ENCODE results near the gene PSMG3.

The PSMG3 gene

DNA sequence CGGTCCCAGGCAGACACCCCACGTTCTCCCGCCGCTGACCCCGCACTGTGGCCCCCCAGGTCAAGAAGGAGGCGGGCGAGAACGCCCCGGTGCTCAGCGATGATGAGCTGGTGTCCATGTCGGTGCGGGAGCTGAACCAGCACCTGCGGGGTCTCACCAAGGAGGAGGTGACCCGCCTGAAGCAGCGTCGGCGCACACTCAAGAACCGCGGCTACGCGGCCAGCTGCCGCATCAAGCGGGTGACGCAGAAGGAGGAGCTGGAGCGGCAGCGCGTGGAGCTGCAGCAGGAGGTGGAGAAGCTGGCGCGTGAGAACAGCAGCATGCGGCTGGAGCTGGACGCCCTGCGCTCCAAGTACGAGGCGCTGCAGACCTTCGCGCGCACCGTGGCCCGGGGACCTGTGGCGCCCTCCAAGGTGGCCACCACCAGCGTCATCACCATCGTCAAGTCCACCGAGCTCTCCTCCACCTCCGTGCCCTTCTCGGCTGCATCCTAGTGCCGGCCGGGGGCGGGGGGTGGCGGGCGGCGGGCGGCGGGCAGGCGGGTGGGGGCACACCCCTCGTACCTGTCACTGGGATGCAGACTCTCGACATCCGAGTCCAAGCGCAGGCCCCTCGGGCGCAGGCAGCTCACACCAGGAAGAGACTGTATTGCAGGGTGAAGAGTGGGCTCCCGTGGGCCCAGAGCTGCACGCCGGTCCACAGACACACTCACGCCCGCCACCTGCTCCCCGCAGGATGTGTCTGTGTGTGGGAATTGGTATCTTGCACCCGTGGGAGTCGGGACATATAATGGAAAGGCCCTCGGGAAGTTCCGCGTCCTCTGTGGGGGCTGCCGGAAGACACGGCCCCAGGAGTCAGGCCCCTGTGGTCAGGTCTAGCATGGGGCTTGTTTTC lies 29.7 kb downstream of the PSMG3 start:
- H3K9me3 ChIP-seq (ENCODE audit: control insufficient read depth in 1 of 2, low read length in 2 of 2): no peaks in the 10 kb centered on the region
- no peaks in the 10 kb centered on the region for H3K27me3 ChIP-seq (ENCODE audit: low read depth, low read length)
- peaks cover 0 to 51% of the 10 kb centered on the region in 2 donors for H3K36me3 ChIP-seq (ENCODE audit: control insufficient read depth in 1 of 2, insufficient read depth in 2 of 2, low read length in 2 of 2)
- H3K4me3 ChIP-seq (ENCODE audit: low read depth in 1 of 2, low read length in 2 of 2): no peak overlapping the region
- H3K27ac ChIP-seq (ENCODE audit: low read length): no peak overlapping the region
- peaks cover 0 to 7% of the 10 kb centered on the region in 2 donors for H3K4me1 ChIP-seq (ENCODE audit: control insufficient read depth in 1 of 2, insufficient read depth in 2 of 2, low read length in 2 of 2)

DNA sequence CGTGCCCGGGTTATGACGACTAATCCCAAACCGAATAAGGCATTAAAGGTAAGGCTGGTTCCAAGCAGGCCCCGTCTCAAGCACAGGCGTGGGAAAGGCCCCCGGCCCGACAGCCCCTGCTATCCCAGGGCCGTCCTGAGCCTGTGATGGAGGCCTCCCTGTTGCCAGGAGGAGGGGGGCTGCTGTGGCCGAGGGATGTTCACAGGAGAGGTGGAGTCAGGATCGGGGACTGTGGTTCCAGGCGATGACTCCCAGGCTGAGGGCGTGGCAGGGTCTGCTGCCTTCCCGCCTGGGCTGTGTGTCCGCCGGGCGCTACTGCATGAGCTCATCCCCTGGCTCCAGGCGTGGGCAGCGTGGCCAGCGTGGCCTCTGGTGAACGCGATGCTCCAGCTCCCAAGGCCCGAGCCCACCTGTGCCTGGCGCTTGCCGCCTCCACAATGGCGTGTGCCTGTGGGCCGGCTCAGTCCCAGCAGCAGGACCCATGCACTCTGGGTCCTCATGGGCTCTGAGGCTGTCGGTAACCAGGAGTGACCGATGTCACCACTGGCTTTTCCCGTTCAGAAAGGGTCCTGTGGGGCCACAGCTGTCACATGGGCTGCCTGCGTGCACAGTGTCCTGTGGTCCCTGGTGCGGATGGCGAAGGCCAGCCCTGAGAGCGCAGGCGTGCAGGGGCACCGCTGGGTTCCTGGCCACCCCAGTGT lies 30.5 kb downstream of the PSMG3 start:
- Histone ChIP-seq H3K27ac (ENCODE audit: low read length) (no peak overlapping the region), H3K4me1 (ENCODE audit: control insufficient read depth in 1 of 2, insufficient read depth in 2 of 2, low read length in 2 of 2) (peaks cover 0 to 8% of the 10 kb centered on the region in 2 donors), H3K27me3 (ENCODE audit: low read depth, low read length) (no peaks in the 10 kb centered on the region), H3K9me3 (ENCODE audit: control insufficient read depth in 1 of 2, low read length in 2 of 2) (no peaks in the 10 kb centered on the region), H3K4me3 (ENCODE audit: low read depth in 1 of 2, low read length in 2 of 2) (no peak overlapping the region), H3K36me3 (ENCODE audit: control insufficient read depth in 1 of 2, insufficient read depth in 2 of 2, low read length in 2 of 2) (peaks cover 0 to 49% of the 10 kb centered on the region in 2 donors)

- H3K27me3 ChIP-seq (ENCODE audit: low read depth, low read length): no peaks in the 10 kb centered on the region
- H3K27ac ChIP-seq (ENCODE audit: low read length): no peak overlapping the region
- H3K9me3 ChIP-seq (ENCODE audit: control insufficient read depth in 1 of 2, low read length in 2 of 2): no peaks in the 10 kb centered on the region
- H3K36me3 ChIP-seq (ENCODE audit: control insufficient read depth in 1 of 2, insufficient read depth in 2 of 2, low read length in 2 of 2): peaks cover 0 to 43% of the 10 kb centered on the region in 2 donors
- H3K4me3 ChIP-seq (ENCODE audit: low read depth in 1 of 2, low read length in 2 of 2): peak overlapping the region in 1 of 2 donors; percentile 68
- peaks cover under 1 to 15% of the 10 kb centered on the region in 2 donors for H3K4me1 ChIP-seq (ENCODE audit: control insufficient read depth in 1 of 2, insufficient read depth in 2 of 2, low read length in 2 of 2)
These were observed 31.2 kb downstream of the PSMG3 start for GRCh38 chr7:1538544-1539180.

- Histone ChIP-seq H3K27me3 (ENCODE audit: low read depth, low read length) (no peaks in the 10 kb centered on the region), H3K36me3 (ENCODE audit: control insufficient read depth in 1 of 2, insufficient read depth in 2 of 2, low read length in 2 of 2) (peaks cover 0 to 35% of the 10 kb centered on the region in 2 donors), H3K4me3 (ENCODE audit: low read depth in 1 of 2, low read length in 2 of 2) (peak overlapping the region; percentile 46 to 68), H3K27ac (ENCODE audit: low read length) (peak overlapping the region; percentile 83), H3K9me3 (ENCODE audit: control insufficient read depth in 1 of 2, low read length in 2 of 2) (no peaks in the 10 kb centered on the region), H3K4me1 (ENCODE audit: control insufficient read depth in 1 of 2, insufficient read depth in 2 of 2, low read length in 2 of 2) (peaks cover 9 to 21% of the 10 kb centered on the region in 2 donors)
These were observed 32.1 kb downstream of the PSMG3 start for GRCh38 chr7:1537535-1538412.

DNA sequence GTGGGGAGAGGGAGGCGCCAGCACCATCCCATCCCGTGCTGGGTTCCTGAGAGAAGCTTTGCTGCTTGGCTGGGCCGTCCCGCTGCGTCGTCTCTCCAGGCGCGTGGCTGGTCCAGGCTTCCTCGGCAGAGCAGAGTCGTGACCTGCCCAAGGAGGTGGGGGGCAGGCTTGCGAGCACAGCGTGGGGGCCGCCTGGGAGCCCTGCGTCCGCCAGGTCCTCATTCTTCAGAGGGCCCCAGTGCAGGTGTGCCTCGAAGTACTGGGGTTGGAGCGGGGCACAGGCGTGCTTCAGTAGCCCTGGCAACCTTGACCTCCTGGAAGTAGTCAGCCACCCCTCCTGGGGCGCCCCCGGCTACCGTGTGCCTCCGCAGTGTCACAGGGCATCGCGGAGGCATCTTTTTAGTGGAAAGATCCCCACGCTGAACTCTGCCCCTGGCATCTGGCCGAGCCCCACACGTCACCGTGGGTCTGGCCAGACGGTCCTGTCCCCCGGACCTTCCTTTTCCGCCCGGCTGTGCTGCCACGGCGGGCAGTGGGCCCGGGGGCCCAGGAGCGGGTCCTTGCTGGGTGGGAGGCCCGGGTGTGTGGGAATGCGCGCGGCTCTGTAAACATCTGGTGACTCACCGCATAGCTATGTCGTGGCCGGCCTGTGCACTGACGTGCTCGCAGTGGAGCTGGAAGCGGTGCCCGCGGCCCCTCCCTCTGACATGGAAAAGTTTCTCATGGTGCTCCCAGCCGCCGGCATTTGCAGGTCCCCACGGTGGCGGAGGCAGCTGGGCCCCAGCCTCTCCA lies 32.9 kb downstream of the PSMG3 start:
- peak overlapping the region; percentile 46 to 68 for H3K4me3 ChIP-seq (ENCODE audit: low read depth in 1 of 2, low read length in 2 of 2)
- peaks cover 0 to 33% of the 10 kb centered on the region in 2 donors for H3K36me3 ChIP-seq (ENCODE audit: control insufficient read depth in 1 of 2, insufficient read depth in 2 of 2, low read length in 2 of 2)
- no peaks in the 10 kb centered on the region for H3K27me3 ChIP-seq (ENCODE audit: low read depth, low read length)
- H3K9me3 ChIP-seq (ENCODE audit: control insufficient read depth in 1 of 2, low read length in 2 of 2): no peaks in the 10 kb centered on the region
- peaks cover 9 to 23% of the 10 kb centered on the region in 2 donors for H3K4me1 ChIP-seq (ENCODE audit: control insufficient read depth in 1 of 2, insufficient read depth in 2 of 2, low read length in 2 of 2)
- peak overlapping the region; percentile 83 for H3K27ac ChIP-seq (ENCODE audit: low read length)

DNA sequence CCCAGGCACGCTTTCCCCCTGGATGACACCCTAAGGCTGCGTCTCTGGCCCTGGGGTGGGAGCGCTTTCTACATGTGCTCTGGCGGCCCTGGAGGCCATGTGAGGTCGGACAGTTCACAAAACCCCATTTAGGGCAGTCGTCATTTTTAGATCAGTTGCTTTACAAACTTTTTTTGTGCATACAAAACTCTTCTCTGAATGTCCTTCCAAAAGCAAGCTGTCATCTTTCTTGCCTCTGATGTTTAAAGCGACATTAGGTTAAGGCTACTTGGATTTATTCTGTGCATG lies 33.4 kb downstream of the PSMG3 start:
- no peaks in the 10 kb centered on the region for H3K27me3 ChIP-seq (ENCODE audit: low read depth, low read length)
- H3K36me3 ChIP-seq (ENCODE audit: control insufficient read depth in 1 of 2, insufficient read depth in 2 of 2, low read length in 2 of 2): peaks cover 0 to 27% of the 10 kb centered on the region in 2 donors
- peaks cover 9 to 26% of the 10 kb centered on the region in 2 donors for H3K4me1 ChIP-seq (ENCODE audit: control insufficient read depth in 1 of 2, insufficient read depth in 2 of 2, low read length in 2 of 2)
- peak overlapping the region; percentile 83 for H3K27ac ChIP-seq (ENCODE audit: low read length)
- no peaks in the 10 kb centered on the region for H3K9me3 ChIP-seq (ENCODE audit: control insufficient read depth in 1 of 2, low read length in 2 of 2)
- H3K4me3 ChIP-seq (ENCODE audit: low read depth in 1 of 2, low read length in 2 of 2): peak overlapping the region in 1 of 2 donors; percentile 68

DNA sequence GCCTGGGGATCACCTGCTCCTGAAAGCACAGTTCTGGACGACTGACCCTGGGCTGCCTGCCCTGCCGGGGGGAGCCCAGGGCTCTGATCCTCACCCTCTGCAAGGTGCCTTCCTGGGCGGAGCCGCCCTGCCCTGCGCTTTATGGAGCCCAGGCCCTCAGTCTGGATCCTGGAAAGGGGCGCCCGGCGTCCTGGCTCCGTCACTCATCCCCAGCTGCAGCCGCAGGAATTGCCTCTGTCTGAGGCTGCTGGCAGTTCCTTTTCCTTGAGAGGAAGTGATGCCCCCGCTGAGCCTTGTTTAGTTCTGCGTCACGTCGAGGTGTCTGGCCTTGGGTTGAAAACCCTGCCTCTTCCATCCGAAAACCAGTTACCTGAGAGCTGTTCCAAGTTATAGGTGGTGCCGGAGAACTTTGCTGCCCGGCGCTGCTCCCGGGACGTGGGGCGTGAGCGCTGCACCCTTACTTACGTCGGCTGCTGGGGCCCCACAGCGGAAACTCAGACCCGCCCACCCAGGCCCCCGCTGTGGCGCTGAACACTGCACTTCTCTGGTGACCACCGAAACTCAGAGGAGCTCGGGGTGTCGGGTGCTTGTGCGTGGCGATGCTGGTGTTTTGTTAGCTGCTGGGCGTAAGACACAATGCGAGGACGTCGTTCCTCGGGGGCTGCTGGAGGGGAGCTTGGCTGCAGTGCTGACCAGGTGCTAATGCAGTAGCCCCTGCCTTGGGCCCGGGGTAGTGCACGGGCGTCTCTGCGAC lies 34.0 kb downstream of the PSMG3 start:
- Histone ChIP-seq H3K4me3 (ENCODE audit: low read depth in 1 of 2, low read length in 2 of 2) (peak overlapping the region in 1 of 2 donors; percentile 68), H3K4me1 (ENCODE audit: control insufficient read depth in 1 of 2, insufficient read depth in 2 of 2, low read length in 2 of 2) (peaks cover 9 to 26% of the 10 kb centered on the region in 2 donors), H3K27me3 (ENCODE audit: low read depth, low read length) (no peaks in the 10 kb centered on the region), H3K27ac (ENCODE audit: low read length) (peak overlapping the region; percentile 83), H3K36me3 (ENCODE audit: control insufficient read depth in 1 of 2, insufficient read depth in 2 of 2, low read length in 2 of 2) (peaks cover 0 to 22% of the 10 kb centered on the region in 2 donors), H3K9me3 (ENCODE audit: control insufficient read depth in 1 of 2, low read length in 2 of 2) (no peaks in the 10 kb centered on the region)

- Histone ChIP-seq H3K4me1 (ENCODE audit: control insufficient read depth in 1 of 2, insufficient read depth in 2 of 2, low read length in 2 of 2) (peaks cover 9 to 28% of the 10 kb centered on the region in 2 donors), H3K27ac (ENCODE audit: low read length) (no peak overlapping the region), H3K36me3 (ENCODE audit: control insufficient read depth in 1 of 2, insufficient read depth in 2 of 2, low read length in 2 of 2) (peaks cover 0 to 15% of the 10 kb centered on the region in 2 donors), H3K4me3 (ENCODE audit: low read depth in 1 of 2, low read length in 2 of 2) (no peak overlapping the region), H3K27me3 (ENCODE audit: low read depth, low read length) (no peaks in the 10 kb centered on the region), H3K9me3 (ENCODE audit: control insufficient read depth in 1 of 2, low read length in 2 of 2) (no peaks in the 10 kb centered on the region)
These were observed 34.8 kb downstream of the PSMG3 start for GRCh38 chr7:1535100-1535458.

GRCh38 chr7:1534330-1535099 lies 35.3 kb downstream of the PSMG3 start:
- Histone ChIP-seq H3K36me3 (ENCODE audit: control insufficient read depth in 1 of 2, insufficient read depth in 2 of 2, low read length in 2 of 2) (peaks cover 0 to 10% of the 10 kb centered on the region in 2 donors), H3K4me1 (ENCODE audit: control insufficient read depth in 1 of 2, insufficient read depth in 2 of 2, low read length in 2 of 2) (peaks cover 9 to 31% of the 10 kb centered on the region in 2 donors), H3K27me3 (ENCODE audit: low read depth, low read length) (no peaks in the 10 kb centered on the region), H3K4me3 (ENCODE audit: low read depth in 1 of 2, low read length in 2 of 2) (no peak overlapping the region), H3K27ac (ENCODE audit: low read length) (no peak overlapping the region), H3K9me3 (ENCODE audit: control insufficient read depth in 1 of 2, low read length in 2 of 2) (no peaks in the 10 kb centered on the region)
